ENCODE data around the gene TMEM150B.

The TMEM150B gene, protein sequence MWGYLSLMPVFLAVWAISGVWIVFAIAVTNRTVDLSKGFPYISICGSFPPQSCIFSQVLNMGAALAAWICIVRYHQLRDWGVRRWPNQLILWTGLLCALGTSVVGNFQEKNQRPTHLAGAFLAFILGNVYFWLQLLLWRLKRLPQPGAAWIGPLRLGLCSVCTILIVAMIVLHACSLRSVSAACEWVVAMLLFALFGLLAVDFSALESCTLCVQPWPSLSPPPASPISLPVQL

DNA sequence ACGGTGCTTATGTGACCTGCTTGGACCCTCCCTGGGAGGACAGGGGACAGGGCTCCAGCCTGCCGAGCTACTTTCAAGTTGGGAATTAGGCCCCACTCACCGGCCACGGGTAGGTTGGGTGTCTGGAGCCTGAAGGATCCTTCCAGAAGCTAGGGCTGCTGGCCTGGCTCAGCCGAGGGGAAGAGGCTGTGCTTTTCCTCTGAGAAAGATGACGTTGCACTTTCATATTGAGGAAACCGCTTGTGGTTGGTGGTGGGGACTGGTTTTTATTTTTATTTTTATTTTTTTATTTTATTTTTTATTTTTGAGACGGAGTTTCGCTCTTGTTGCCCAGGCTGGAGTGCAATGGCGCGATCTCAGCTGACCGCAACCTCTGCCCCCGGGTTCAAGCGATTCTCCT is at the start of gene TMEM150B:
Gene TMEM150B, minus strand, starts transcription at position 170 of the 400 bp plus-strand sequence. CDS start 4,305 bp downstream, outside the sequence.
- DNase-seq: no peak

GRCh38 chr19:55373993-55374757 is 49.0 kb upstream of the TMEM150B start:
- DNase-seq: no peak

GRCh38 chr19:55373306-55373992 is 48.3 kb upstream of the TMEM150B start:
- DNase-seq: no peak

DNA sequence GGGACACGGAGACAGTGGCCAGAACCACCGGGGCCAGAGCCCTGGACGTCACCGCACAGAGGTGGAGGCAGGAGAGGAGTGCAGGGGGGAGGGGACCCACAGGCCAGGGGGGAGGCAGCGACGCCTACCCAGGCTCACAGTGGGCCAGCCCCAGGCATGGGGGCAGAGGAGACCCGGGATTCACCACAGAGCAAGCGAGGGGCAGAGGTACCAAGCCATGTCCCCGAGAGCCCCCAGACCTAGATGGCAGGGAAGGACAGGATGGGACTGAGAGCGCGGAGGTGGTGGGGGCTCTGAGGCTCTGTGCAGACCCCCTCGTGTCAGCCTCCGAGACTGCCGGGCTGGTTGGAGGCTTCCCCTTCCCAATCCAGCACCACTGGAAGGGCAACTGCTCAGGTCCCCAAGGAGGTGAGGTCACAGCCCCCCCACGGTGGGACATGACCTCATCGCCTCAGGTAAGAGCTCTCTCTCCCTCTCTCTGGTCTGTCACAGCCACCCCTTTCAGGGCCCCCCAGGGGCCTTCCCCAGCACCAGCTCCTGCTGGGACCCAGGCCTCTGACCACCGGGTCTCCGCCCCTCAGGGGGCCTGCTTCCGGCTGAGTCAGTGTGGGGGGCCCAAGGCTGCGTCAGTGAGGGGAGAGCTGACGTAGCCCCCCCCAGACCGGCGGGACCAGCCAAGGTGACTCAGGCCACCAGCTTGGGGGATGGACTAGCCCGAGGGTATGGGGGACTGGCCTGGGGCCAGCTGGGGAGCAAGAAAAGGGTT is 47.4 kb upstream of the TMEM150B start:
- no peak for DNase-seq

DNA sequence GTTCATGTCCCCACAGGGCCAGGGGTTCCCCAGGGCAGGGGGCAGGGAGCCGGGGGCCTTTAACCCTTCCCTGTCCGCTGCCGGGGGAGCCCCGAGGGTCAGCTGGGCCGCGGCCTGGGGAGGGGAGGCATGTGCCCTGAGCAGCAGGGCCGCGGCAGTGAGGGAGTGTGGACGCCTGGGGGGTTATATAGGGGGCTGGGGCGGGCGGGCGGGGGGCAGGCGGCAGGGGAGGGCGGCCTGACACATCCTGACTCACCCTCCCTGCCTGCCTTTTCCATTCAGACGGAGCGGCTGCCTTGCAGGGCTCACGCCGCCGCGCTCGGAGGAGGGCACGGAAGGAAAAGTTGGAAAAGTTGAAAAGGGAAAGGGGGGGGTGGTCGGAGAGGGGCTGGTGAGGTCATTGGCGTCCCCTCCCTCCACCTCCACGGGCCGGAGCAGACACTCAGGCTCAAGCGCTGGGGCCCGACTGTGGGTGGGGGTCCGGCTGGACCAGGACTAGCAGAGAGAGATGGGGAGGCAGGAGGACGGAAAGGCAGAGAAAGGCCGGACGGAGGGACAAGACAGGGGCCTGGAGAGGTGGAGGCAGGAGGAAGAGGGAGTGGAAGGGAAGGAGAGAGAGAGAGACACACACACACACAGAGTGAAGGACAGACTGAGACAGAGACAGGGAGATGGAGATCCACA is 45.3 kb upstream of the TMEM150B start, which contains the start of gene IL11:
Gene IL11, minus strand, starts transcription at position 159 of the 684 bp plus-strand sequence. Its CDS starts 153 bp downstream, at position 6.
- no peak for DNase-seq

- DNase-seq: peak; percentile 23
These were observed 44.6 kb upstream of the TMEM150B start for GRCh38 chr19:55369653-55370304.

DNA sequence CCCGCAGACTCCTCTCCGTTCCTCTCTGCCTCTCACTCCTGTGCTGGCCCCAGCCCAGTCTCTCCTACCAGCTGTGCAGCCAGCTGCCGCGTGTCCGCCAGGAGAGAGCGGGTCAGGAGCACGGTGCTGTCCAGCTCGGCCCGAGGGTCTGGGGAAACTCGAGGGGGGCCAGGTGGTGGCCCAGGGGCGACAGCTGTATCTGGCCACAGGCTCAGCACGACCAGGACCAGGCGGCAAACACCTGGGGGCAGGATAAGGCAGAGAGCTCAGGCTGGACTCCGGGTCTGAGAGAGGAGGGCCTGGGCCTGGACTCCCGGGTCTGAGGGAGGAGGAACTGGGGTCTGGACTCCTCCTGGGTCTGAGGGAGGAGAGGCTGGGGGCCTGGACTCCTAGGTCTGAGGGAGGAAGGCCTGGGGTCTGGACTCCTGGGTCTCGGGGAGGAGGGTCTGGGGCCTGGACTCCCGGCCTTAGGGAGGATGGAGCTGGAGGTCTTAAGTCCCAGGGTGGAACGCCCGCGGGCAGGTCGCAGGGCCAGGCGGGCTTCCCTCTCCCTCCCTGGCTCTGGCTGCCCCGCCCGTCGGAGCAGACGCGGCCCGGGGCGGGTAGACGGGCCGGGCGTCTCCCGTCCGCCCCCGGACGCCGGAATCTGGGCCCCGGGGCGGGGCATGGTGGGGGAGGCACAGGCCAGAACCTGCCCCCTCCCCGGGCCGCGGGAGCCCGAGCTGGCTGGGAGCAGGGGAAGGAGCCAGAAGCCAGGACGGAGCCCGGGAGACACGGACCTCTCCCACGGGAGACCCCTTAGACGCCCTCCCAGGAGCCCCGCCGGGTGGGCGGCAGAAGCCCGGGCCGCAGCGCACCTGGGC is 43.8 kb upstream of the TMEM150B start:
- DNase-seq: no peak

GRCh38 chr19:55368106-55368505 is 43.0 kb upstream of the TMEM150B start:
- no peak for DNase-seq

DNA sequence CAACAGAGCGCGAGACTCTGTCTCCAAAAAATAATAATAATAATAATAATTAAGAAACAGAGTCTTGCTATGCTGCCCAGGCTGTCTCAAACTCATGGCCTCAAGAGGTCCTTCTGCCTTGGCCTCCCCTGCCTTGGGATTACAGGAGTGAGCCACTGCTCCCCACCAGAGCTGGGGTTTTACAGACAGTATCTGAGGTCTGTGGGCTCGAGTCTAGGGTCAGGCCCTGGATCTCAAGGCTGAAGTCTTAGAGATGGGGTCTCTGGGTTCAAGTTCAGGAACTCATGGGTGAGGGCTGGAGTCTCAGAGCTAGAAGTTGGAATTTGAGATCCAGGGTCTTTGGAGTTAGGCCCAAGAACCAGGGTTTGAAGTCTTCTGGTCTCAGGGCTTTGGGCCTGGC is 41.6 kb upstream of the TMEM150B start:
- DNase-seq: no peak

- no peak for DNase-seq
These were observed 40.8 kb upstream of the TMEM150B start for GRCh38 chr19:55365964-55366363.

DNA sequence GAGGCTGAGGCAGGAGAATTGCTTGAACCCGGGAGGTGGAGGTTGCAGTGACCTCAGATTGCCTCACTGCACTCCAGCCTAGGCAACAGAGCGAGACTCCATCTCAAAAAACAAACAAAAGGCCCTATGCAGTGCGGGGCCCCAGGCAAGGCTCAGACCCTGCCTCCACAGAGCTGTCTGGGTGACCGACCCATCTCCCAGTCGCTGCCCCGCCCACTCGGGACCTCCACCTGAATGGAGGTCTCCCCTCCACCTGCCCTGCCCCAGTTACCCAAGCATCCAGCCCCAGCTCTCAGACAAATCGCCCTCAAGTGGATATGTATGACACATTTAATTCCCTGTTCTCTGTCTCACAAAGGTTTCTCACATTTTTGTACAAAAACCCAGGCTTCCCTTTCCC is 40.1 kb upstream of the TMEM150B start:
- DNase-seq: no peak

GRCh38 chr19:55362990-55363716 is 38.0 kb upstream of the TMEM150B start, which contains the start of gene GARIN5B:
GARIN5B (minus strand) TSS chr19:55363260; CDS start chr19:55363066, 194 bp downstream.
- DNase-seq: no peak

DNA sequence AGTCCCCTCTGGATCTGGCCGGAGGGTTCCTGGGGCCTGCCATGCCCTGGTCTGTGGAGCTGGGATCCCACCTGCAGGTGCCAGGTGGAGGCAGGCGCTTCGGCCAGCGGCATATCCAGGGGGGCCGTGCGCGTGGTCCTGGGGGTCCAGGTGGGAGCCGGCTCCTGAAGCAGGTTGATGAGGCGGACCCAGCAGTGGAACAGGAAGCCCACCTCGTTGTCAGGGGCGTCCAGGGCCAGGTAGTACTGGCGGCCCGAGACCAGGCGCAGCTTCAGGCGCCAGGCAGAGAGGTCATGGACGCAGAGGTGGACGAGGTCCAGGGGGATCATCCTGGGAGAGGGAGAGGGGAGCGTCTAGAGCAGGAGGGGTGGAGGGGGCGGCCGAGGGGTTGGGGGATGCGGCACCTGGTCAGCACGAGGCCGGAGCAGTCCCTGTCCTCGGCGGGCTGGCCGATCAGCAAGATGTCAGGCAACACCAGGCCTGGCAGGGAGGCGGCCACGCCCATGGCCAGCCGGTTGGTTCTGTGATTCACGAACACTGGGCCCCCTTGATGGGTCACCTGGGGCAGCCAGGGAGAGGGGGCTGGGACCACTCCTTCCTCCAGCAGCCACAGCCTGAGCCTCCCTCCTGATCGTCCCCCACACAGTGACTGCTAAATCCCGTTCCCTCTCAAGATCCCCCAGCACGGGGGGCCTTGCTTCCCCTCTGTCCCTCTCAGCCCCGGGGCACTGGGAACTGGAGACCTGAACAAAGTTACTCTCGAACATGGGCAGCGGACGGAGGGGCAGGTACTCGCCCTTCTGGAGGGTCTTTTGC is 37.2 kb upstream of the TMEM150B start:
- no peak for DNase-seq

GRCh38 chr19:55360902-55361301 is 35.8 kb upstream of the TMEM150B start:
- DNase-seq: no peak

GRCh38 chr19:55358943-55359908 is 34.1 kb upstream of the TMEM150B start:
- DNase-seq: peak; percentile 73

GRCh38 chr19:55358493-55358892 is 33.4 kb upstream of the TMEM150B start:
- no peak for DNase-seq

DNA sequence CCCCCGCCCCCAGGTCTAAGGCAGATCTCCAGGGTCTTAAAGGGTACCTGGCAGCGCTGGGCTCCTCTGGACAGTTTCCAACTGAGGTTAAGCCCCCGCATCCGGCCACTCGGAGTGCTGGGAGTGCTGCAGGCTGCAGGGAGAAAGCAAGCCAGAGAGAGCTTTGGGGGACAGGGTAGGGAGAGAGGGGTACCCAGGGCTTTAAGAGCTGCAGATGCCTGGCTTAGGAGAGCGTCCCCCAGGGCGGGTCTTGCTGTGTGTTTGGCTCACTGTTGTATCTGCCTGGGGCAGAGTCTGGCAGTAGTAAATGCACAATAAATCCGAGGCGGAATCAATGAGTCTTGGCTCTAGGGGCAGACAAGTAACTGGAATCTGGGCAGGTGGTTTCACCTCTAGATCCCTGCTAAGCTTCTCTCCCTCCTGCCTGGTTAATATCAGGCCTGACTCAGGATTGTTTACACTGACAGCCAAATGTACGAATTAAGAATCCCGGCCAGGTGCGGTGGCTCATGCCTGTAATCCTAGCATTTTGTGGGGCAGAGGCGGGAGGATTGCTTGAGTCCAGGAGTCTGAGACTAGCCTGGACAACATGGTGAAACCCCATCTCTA is 30.2 kb upstream of the TMEM150B start:
- no peak for DNase-seq

Measured in NCI-H1694 treated with DMSO at 0.1 percent for 48 hours (cell line).